ENCODE measurements around the gene FAIM. TPM values are rescaled to one million over a fixed set of nuclear protein-coding genes. Genes with fewer than 3 reads are reported as not detected.

FAIM gene
- total and polyA plus RNA-seq, 2 donors (not counting 3 experiments of a cell fraction or from before 2014, with no cell fraction given) = 2.3 to 11.9 TPM

DNA sequence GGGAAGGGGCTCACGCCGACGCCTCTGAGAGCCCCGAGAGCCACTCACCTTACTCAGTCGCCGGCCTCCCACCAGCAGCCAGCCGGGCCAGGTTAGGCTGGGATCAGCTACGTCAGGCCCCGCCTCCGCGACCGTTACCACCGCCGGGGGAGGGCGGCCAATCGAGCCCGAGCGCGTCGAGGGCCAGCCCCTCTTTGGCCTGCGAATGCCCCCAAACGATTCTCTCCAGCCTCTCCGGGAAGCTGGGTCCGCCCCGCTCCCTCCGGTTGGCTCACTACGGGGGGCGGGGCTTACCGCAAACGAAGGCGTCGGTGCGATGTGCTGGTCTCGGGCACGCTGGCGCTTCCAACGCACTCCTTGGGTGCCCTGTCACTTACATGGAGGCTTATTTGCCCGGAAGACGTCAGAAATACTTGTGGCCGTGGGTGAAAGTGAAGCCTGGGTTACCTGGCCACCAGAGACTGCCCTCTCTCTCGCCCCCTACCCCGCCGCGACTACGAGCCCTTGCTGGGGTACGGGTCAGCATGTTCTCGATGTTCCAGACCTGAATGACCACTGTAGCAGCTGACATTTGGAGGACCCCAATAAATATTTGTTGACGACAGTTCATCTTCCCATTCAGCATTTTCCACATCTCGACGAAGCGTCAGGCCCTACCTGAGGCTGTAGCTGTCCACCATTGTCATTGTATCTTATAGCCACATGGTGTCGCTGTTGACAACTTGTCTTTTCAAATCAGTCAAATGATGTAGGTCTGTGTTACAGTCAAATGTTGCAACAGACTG is 14.2 kb upstream of the FAIM start, which contains the start of gene CEP70:
Gene CEP70, minus strand, starts transcription at position 111 of the 785 bp plus-strand sequence. CDS start 21,333 bp downstream, outside the sequence.
- no peaks in the 10 kb centered on the region for H3K9me3 ChIP-seq (replicated peaks; ENCODE audit: control insufficient read depth, insufficient read depth, low read length)
- no peaks in the 10 kb centered on the region for H3K4me1 ChIP-seq (ENCODE audit: control insufficient read depth, extremely low read depth, insufficient read depth, low read length)
- CTCF ChIA-PET = interaction anchor here (0.7 to 8.0 kb wide), 45 partner anchors 9 to 734 kb away, joined by 3 to 182 read pairs (median 4); partner anchors contain the start of gene FAIM
- peak within 1 kb of the TSS; percentile 46 for H3K4me2 ChIP-seq (ENCODE audit: insufficient read depth, low read length)
- BruUV-seq (replicated peaks) = TSS peak; percentile 33
- peak within 1 kb of the TSS; percentile 46 for H3K27ac ChIP-seq (ENCODE audit: insufficient read depth, low read depth, low read length)
- DNase-seq (ENCODE audit: low read depth, low spot score) = peak; percentile 96
- no peaks in the 10 kb centered on the region for H3K9me1 ChIP-seq (replicated peaks; ENCODE audit: control insufficient read depth, extremely low read depth, insufficient read depth, low read length)
- no peaks in the 10 kb centered on the region for H4K20me1 ChIP-seq (replicated peaks; ENCODE audit: control insufficient read depth, extremely low read depth, insufficient read depth, low read length)
- intact Hi-C loops (cut with micrococcal nuclease) = loop anchor here (1.0 to 10.0 kb wide), 11 partner anchors 14 to 735 kb away; partner anchors contain the start of genes FAIM and PIK3CB
- dilution Hi-C loops (cut with MboI; ENCODE audit: extremely low pct_ligation_motif_present, low sequenced_read_pairs) = no loop called here
- no peaks in the 10 kb centered on the region for H3K27me3 ChIP-seq (ENCODE audit: control insufficient read depth in 2 of 2, insufficient read depth in 2 of 2, low read length in 2 of 2)
- peak; percentile 69 for TF ChIP-seq POLR2A (IDR thresholded peaks at IDR 0.05; ENCODE audit: low read depth, low read length)
- no peak for TF ChIP-seq MYC (IDR thresholded peaks at IDR 0.05; ENCODE audit: low read depth, low read length)
- no peak for TF ChIP-seq JUN (IDR thresholded peaks at IDR 0.05; ENCODE audit: borderline replicate concordance, insufficient read depth, insufficient read length, low read depth)
- TF ChIP-seq, protein P1, sequence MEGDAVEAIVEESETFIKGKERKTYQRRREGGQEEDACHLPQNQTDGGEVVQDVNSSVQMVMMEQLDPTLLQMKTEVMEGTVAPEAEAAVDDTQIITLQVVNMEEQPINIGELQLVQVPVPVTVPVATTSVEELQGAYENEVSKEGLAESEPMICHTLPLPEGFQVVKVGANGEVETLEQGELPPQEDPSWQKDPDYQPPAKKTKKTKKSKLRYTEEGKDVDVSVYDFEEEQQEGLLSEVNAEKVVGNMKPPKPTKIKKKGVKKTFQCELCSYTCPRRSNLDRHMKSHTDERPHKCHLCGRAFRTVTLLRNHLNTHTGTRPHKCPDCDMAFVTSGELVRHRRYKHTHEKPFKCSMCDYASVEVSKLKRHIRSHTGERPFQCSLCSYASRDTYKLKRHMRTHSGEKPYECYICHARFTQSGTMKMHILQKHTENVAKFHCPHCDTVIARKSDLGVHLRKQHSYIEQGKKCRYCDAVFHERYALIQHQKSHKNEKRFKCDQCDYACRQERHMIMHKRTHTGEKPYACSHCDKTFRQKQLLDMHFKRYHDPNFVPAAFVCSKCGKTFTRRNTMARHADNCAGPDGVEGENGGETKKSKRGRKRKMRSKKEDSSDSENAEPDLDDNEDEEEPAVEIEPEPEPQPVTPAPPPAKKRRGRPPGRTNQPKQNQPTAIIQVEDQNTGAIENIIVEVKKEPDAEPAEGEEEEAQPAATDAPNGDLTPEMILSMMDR (IDR thresholded peaks at IDR 0.05; ENCODE audit: extremely low read depth in 1 of 2, insufficient read depth in 1 of 2, low read depth in 1 of 2, low read length in 2 of 2) = peak; percentile 72 to 84
- no peak for TF ChIP-seq POLR2AphosphoS5 (IDR thresholded peaks at IDR 0.05; ENCODE audit: insufficient read depth, low read depth, low read length)
- TF ChIP-seq EZH2 (IDR thresholded peaks at IDR 0.05; ENCODE audit: borderline replicate concordance, low read depth, low read length, severe bottlenecking) = no peak
- no peak for TF ChIP-seq FOS (IDR thresholded peaks at IDR 0.05; ENCODE audit: borderline replicate concordance, insufficient read depth, low read length)
- H3K9ac ChIP-seq (replicated peaks; ENCODE audit: extremely low read depth, insufficient read depth, low read length) = peak within 1 kb of the TSS; percentile 80
- H3K79me2 ChIP-seq (ENCODE audit: control insufficient read depth, insufficient read depth, low read length) = no peaks in the 10 kb centered on the region
- peak; percentile 91 for FAIRE-seq
- peak within 1 kb of the TSS; percentile 56 to 92 (median 63) for H3K4me3 ChIP-seq (replicated peaks in 1 of 3; ENCODE audit: insufficient read depth in 1 of 3, low read depth in 1 of 3, low read length in 3 of 3)
- H3K36me3 ChIP-seq (ENCODE audit: control insufficient read depth in 2 of 2, extremely low read depth in 1 of 2, insufficient read depth in 2 of 2, low read length in 2 of 2) = no peaks in the 10 kb centered on the region
- peak within 1 kb of the TSS; percentile 89 for H2AFZ ChIP-seq (ENCODE audit: low read depth, low read length)
- POLR2A ChIA-PET = interaction anchor here (0.6 to 2.2 kb wide), 4 partner anchors 10 to 327 kb away, joined by 3 to 11 read pairs (median 5); partner anchors contain the start of gene FAIM

All from endothelial cell of umbilical vein (primary cell).